EL (cell line): ENCODE measurements around the gene ZSCAN12.
"Not testable (repeated sequence)": the region's sequence is repeated elsewhere in the genome, so short reads cannot be mapped to it uniquely, and the experiment has no call there.

Experiments
- DNase-seq: peaks from one replicate; pipeline ENCODE4 v3.0.0-alpha.2; 2016

ZSCAN12 gene

GRCh38 chr6:28399350-28400121, at the start of gene ZSCAN12:
Gene ZSCAN12 (minus strand): TSS chr6:28399747. CDS start chr6:28398405, 1,342 bp downstream.
- peak; percentile 88 for DNase-seq

- DNase-seq: no peak
Observed at GRCh38 chr6:28449056-28449455, 49.5 kb upstream of the ZSCAN12 start.

GRCh38 chr6:28447512-28447906, 48.0 kb upstream of the ZSCAN12 start:
- not testable (repeated sequence) for DNase-seq

GRCh38 chr6:28446818-28447511, 47.4 kb upstream of the ZSCAN12 start:
- peak; percentile 16 for DNase-seq

- not testable (repeated sequence) for DNase-seq
Observed at GRCh38 chr6:28444759-28445158, 45.2 kb upstream of the ZSCAN12 start.

GRCh38 chr6:28443112-28443773, 43.7 kb upstream of the ZSCAN12 start, which contains the start of gene ZSCAN23:
Gene ZSCAN23 (minus strand): TSS chr6:28443491. CDS start chr6:28436266, 7,225 bp downstream.
- peak; percentile 89 for DNase-seq

GRCh38 chr6:28442586-28442985, 43.0 kb upstream of the ZSCAN12 start:
- DNase-seq: no peak

GRCh38 chr6:28436404-28436803, 36.9 kb upstream of the ZSCAN12 start:
- DNase-seq: no peak

GRCh38 chr6:28433119-28433518, 33.6 kb upstream of the ZSCAN12 start:
- DNase-seq: no peak

- no peak for DNase-seq
Observed at GRCh38 chr6:28429781-28430180, 30.2 kb upstream of the ZSCAN12 start.

- no peak for DNase-seq
Observed at GRCh38 chr6:28425944-28426541, 26.5 kb upstream of the ZSCAN12 start.

- no peak for DNase-seq
Observed at GRCh38 chr6:28424163-28424562, 24.6 kb upstream of the ZSCAN12 start.

GRCh38 chr6:28423546-28423945, 24.0 kb upstream of the ZSCAN12 start:
- no peak for DNase-seq

GRCh38 chr6:28413681-28414080, 14.1 kb upstream of the ZSCAN12 start:
- DNase-seq: no peak

- no peak for DNase-seq
Observed at GRCh38 chr6:28410767-28411166, 11.2 kb upstream of the ZSCAN12 start.

- no peak for DNase-seq
Observed at GRCh38 chr6:28408076-28408802, 8.7 kb upstream of the ZSCAN12 start.

- no peak for DNase-seq
Observed at GRCh38 chr6:28407401-28407800, 7.9 kb upstream of the ZSCAN12 start.

- not testable (repeated sequence) for DNase-seq
Observed at GRCh38 chr6:28403923-28404322, 4.4 kb upstream of the ZSCAN12 start.

- DNase-seq: no peak
Observed at GRCh38 chr6:28402197-28402596, 2.6 kb upstream of the ZSCAN12 start.

GRCh38 chr6:28401172-28401571, 1.6 kb upstream of the ZSCAN12 start:
- DNase-seq: peak; percentile 53

GRCh38 chr6:28400122-28400451, 540 bp upstream of the ZSCAN12 start:
- DNase-seq: no peak

- no peak for DNase-seq
Observed at GRCh38 chr6:28395918-28396317, 3.6 kb downstream of the ZSCAN12 start.
